Stimulated activated CD4-positive, alpha-beta T cell treated with anti-CD3 and anti-CD28 coated beads, Interleukin-12 subunit alpha, Interleukin-12 subunit beta, amount 100 ng/mL, for 4 hours (primary cell): ENCODE data around the gene DACH2.
"Not testable (repeated sequence)": the region's sequence is repeated elsewhere in the genome, so short reads cannot be mapped to it uniquely, and the experiment has no call there.

Experiments used
- DNase-seq: peaks from one replicate; pipeline ENCODE4 v3.0.0-alpha.2; 2020

Gene DACH2

GRCh38 chrX:86148024-86148511, at the start of gene DACH2:
Gene DACH2, plus strand, starts transcription at chrX:86148451.
- peak; percentile 40 for DNase-seq

GRCh38 chrX:86102341-86102740, 45.9 kb upstream of the DACH2 start:
- DNase-seq, result no peak

- DNase-seq, result no peak
Observed at GRCh38 chrX:86103061-86103460, 45.2 kb upstream of the DACH2 start.

GRCh38 chrX:86104526-86104925, 43.7 kb upstream of the DACH2 start:
- DNase-seq, result no peak

GRCh38 chrX:86121916-86122315, 26.3 kb upstream of the DACH2 start:
- no peak for DNase-seq

GRCh38 chrX:86133761-86134160, 14.5 kb upstream of the DACH2 start:
- no peak for DNase-seq

- no peak for DNase-seq
Observed at GRCh38 chrX:86137071-86137470, 11.2 kb upstream of the DACH2 start.

- DNase-seq, result no peak
Observed at GRCh38 chrX:86141786-86142185, 6.5 kb upstream of the DACH2 start.

- DNase-seq, result no peak
Observed at GRCh38 chrX:86146102-86146501, 2.1 kb upstream of the DACH2 start.

- DNase-seq, result no peak
Observed at GRCh38 chrX:86148594-86148993, 343 bp downstream of the DACH2 start.

GRCh38 chrX:86149119-86149518, 868 bp downstream of the DACH2 start:
- no peak for DNase-seq

- no peak for DNase-seq
Observed at GRCh38 chrX:86154553-86154952, 6.3 kb downstream of the DACH2 start.

- no peak for DNase-seq
Observed at GRCh38 chrX:86171366-86171765, 23.1 kb downstream of the DACH2 start.

GRCh38 chrX:86178906-86179305, 30.7 kb downstream of the DACH2 start:
- DNase-seq, result no peak

- DNase-seq, result not testable (repeated sequence)
Observed at GRCh38 chrX:86181325-86181724, 33.1 kb downstream of the DACH2 start.

GRCh38 chrX:86192827-86193226, 44.6 kb downstream of the DACH2 start:
- DNase-seq, result no peak

- no peak for DNase-seq
Observed at GRCh38 chrX:86194758-86195157, 46.5 kb downstream of the DACH2 start.

GRCh38 chrX:86195343-86195742, 47.1 kb downstream of the DACH2 start:
- DNase-seq, result no peak

GRCh38 chrX:86197815-86198214, 49.6 kb downstream of the DACH2 start:
- no peak for DNase-seq

- DNase-seq, result no peak
Observed at GRCh38 chrX:86210772-86211171, 62.5 kb downstream of the DACH2 start.

GRCh38 chrX:86215260-86215659, 67.0 kb downstream of the DACH2 start:
- DNase-seq, result no peak

GRCh38 chrX:86237482-86237881, 89.2 kb downstream of the DACH2 start:
- no peak for DNase-seq

GRCh38 chrX:86241547-86241946, 93.3 kb downstream of the DACH2 start:
- DNase-seq, result no peak

GRCh38 chrX:86263526-86263925, 115.3 kb downstream of the DACH2 start:
- no peak for DNase-seq

- DNase-seq, result no peak
Observed at GRCh38 chrX:86295293-86295692, 147.0 kb downstream of the DACH2 start.

- no peak for DNase-seq
Observed at GRCh38 chrX:86322913-86323312, 174.7 kb downstream of the DACH2 start.
